PC-3 (cell line): ENCODE data around the gene KRTAP3-2.

Experiments used
- EZH2 ChIP-seq: fragments of 300-600 bp; sonication (generic); IDR thresholded peaks from one replicate; pipeline ENCODE4 v1.6.1; 2017; ENCODE audit warnings: antibody characterized with exemption, mild to moderate bottlenecking, low read length; ENCODE audit not compliant: unreplicated experiment
- TF ChIP-seq, protein P1 (sequence below): fragments of 300-600 bp; sonication (generic); conservative IDR thresholded peaks from 2 replicates; pipeline ENCODE4 v1.5.1; 2017; ENCODE audit warnings: antibody characterized with exemption, low read depth, mild to moderate bottlenecking, low read length

DNA sequence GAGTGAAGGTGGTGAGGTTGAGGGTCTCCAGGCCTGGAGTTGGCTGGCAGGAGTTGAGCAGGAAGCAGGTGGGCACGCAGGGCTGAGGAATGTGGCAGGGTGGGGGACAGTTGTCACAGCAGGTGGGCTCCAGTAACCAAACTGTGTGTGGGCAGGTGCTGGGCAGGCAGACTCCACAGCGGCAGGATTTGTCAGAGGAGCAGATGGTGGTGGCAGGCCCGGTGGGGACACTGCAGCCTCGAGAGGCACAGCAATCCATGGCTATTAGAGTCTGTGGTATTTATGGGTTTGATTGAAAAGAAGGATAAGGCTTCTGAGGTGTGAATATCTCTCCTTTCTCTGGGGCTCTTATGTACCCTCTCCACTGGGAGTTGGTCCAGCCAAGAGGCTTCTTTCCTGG is 5.9 kb downstream of the KRTAP3-2 start, which contains the start of gene KRTAP3-3:
- no peak for TF ChIP-seq EZH2
- TF ChIP-seq, protein P1, sequence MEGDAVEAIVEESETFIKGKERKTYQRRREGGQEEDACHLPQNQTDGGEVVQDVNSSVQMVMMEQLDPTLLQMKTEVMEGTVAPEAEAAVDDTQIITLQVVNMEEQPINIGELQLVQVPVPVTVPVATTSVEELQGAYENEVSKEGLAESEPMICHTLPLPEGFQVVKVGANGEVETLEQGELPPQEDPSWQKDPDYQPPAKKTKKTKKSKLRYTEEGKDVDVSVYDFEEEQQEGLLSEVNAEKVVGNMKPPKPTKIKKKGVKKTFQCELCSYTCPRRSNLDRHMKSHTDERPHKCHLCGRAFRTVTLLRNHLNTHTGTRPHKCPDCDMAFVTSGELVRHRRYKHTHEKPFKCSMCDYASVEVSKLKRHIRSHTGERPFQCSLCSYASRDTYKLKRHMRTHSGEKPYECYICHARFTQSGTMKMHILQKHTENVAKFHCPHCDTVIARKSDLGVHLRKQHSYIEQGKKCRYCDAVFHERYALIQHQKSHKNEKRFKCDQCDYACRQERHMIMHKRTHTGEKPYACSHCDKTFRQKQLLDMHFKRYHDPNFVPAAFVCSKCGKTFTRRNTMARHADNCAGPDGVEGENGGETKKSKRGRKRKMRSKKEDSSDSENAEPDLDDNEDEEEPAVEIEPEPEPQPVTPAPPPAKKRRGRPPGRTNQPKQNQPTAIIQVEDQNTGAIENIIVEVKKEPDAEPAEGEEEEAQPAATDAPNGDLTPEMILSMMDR, result no peak
